Left ventricle myocardium inferior (tissue), 1 donor: ENCODE results near the gene RMND5A. TPM values are rescaled to one million over a fixed set of nuclear protein-coding genes. Genes with fewer than 3 reads are reported as not detected.

Experiments
- DNase-seq: peaks from one replicate; pipeline ENCODE4 v3.0.0-alpha.2; 2020
- H3K27ac ChIP-seq: fragments of 200-600 bp; replicated peaks from 2 replicates; pipeline ENCODE4 v1.8.0; 2021
- H3K27me3 ChIP-seq: fragments of 200-600 bp; 2 replicates; pipeline ENCODE4 v1.8.0; 2021; ENCODE audit warnings: low read depth
- H3K36me3 ChIP-seq: fragments of 200-600 bp; 2 replicates; pipeline ENCODE4 v1.8.0; 2021
- H3K4me1 ChIP-seq: fragments of 200-600 bp; 2 replicates; pipeline ENCODE4 v1.8.0; 2021
- H3K4me3 ChIP-seq: fragments of 200-600 bp; 2 replicates; pipeline ENCODE4 v1.8.0; 2021; ENCODE audit warnings: mild to moderate bottlenecking, moderate library complexity
- H3K9me3 ChIP-seq: fragments of 200-600 bp; replicated peaks from 2 replicates; pipeline ENCODE4 v1.8.0; 2021
- intact Hi-C: fragments of 100-400 bp; cut with micrococcal nuclease; formaldehyde crosslinking; loops from one replicate; pipeline ENCODE4 v1.11.0; 2022
- total RNA-seq: library from RNA; stranded (reverse); fragmentation: NEBNext Ultra II Directional; extraction: Animal tissue kit (Norgen Biotek cat#: 25700); gene quantifications from one replicate; pipeline ENCODE4 v1.2.1, GENCODE V29; 2021
- TF ChIP-seq, protein P1 (sequence below): fragments of 200-600 bp; IDR thresholded peaks from 2 replicates; pipeline ENCODE4 v1.8.0; 2021; ENCODE audit warnings: antibody characterized with exemption, mild to moderate bottlenecking, borderline replicate concordance
- donor health status: DM: no; HTN: yes; CAD: no; lungs with severe emphysema.

Gene RMND5A
- total RNA-seq, 1 donor from 2014 or later = 93.7 TPM

DNA sequence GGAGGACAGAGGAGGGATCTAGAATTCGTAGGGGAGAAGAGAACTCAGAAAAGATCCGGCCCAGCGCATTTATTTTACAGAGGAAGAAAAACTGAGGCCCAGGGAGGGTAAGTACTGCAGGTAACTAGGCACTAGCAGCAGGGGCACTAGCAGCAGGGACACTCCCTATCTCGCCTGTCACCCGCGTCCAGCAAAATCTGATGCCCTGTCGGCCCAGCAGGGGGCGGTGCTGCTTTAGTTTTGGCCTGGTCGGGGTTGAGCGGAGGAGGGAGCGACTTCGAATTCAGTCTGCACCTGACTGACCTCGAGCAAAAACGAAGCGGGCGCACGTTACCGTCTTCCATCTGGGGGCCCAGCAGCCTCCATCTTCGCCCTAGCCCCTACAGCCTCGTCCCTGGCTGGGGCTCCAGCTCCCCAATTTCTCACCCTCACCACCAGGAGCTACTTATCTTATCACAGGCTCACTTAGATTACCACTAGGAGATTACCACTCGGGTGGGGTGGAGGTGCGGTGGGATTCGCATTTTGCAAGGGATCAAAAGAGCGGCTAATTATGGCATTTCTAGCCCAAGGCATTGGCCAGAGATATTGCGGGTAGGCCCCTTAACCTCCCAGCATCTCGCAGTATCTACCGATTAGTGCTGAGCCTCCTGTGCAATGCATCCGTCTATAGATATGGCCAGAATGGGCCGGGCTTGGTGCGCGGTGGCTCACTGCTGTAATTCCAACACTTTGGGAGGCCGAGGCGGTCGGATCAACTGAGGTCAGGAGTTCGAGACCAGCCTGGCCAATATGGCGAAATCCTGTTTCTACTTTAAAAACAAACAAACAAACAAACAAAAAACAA is 88.4 kb downstream of the RMND5A start:
- intact Hi-C loops = no loop called here
- Histone ChIP-seq H3K9me3 (no peaks in the 10 kb centered on the region), H3K27ac (no peak overlapping the region), H3K4me1 (peaks cover 29% of the 10 kb centered on the region), H3K27me3 (peaks cover 59% of the 10 kb centered on the region), H3K4me3 (peak overlapping the region; percentile 69), H3K36me3 (no peaks in the 10 kb centered on the region)
- DNase-seq = peak; percentile 83
- TF ChIP-seq, protein P1, sequence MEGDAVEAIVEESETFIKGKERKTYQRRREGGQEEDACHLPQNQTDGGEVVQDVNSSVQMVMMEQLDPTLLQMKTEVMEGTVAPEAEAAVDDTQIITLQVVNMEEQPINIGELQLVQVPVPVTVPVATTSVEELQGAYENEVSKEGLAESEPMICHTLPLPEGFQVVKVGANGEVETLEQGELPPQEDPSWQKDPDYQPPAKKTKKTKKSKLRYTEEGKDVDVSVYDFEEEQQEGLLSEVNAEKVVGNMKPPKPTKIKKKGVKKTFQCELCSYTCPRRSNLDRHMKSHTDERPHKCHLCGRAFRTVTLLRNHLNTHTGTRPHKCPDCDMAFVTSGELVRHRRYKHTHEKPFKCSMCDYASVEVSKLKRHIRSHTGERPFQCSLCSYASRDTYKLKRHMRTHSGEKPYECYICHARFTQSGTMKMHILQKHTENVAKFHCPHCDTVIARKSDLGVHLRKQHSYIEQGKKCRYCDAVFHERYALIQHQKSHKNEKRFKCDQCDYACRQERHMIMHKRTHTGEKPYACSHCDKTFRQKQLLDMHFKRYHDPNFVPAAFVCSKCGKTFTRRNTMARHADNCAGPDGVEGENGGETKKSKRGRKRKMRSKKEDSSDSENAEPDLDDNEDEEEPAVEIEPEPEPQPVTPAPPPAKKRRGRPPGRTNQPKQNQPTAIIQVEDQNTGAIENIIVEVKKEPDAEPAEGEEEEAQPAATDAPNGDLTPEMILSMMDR = peak; percentile 91

DNA sequence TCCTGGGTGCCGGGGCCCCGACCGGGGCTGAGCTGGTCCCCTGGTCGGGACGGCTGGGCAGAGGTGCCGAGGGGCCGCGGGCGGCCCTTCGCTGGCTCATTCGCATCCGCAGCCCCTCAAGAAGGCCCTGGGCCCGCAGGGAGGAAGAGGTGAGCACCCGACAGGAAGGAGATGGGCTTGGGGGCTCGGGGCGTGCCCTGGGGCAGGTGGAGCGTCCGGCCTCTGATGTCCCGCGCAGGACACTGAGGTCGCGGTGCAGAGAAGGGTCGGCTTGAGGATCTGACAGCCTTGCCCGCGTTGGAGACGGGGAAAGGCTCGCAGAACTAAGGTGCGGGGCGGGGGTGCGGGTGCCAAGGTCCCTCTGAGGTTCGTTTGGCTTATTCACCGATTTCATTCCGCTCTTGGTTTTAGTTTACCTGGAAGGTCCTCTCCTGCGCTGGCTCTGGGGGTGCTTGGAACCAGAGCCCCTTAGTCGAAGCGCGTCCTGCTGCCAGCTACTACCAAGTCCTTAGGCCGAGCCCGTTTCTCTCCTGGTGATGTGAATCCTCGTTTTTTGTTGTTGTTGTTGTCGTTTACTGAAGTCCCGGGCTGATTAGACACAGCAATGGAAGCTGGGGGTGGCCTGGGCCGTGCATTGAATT is 89.5 kb downstream of the RMND5A start:
- intact Hi-C loops = no loop called here
- peaks cover 67% of the 10 kb centered on the region for H3K27me3 ChIP-seq

DNA sequence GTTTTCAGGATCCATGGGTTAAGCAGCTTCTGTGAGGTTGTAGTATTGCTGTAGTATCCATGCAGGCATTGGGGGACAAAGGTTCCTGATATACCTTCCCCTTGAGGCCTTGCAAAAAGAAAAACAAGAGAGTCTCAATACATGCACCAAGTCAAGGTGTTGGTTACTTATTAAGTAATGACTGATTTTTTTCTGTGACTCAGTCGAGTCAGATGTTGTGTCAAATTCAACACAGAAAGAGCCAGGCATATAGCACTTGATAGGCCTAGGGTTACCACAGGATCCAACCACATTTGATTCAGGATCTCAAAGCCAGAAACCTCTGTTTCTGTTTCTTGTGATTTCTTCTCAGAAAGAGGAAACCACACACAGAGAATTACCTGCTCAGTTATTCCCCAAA is 95.5 kb downstream of the RMND5A start:
- no peak for DNase-seq
- TF ChIP-seq, protein P1 = no peak
- H3K27me3 ChIP-seq = peaks cover 65% of the 10 kb centered on the region
- intact Hi-C loops = no loop called here
- no peaks in the 10 kb centered on the region for H3K4me1 ChIP-seq
- no peaks in the 10 kb centered on the region for H3K9me3 ChIP-seq
- H3K27ac ChIP-seq = no peak overlapping the region
- H3K36me3 ChIP-seq = no peaks in the 10 kb centered on the region
- H3K4me3 ChIP-seq = no peak overlapping the region

More for the DNA sequence above, 89.5 kb downstream of the RMND5A start:
- TF ChIP-seq, protein P1 = no peak
- Histone ChIP-seq H3K4me3 (peak overlapping the region; percentile 69), H3K36me3 (no peaks in the 10 kb centered on the region), H3K9me3 (no peaks in the 10 kb centered on the region), H3K4me1 (peaks cover 29% of the 10 kb centered on the region), H3K27ac (no peak overlapping the region)
- DNase-seq = no peak

DNA sequence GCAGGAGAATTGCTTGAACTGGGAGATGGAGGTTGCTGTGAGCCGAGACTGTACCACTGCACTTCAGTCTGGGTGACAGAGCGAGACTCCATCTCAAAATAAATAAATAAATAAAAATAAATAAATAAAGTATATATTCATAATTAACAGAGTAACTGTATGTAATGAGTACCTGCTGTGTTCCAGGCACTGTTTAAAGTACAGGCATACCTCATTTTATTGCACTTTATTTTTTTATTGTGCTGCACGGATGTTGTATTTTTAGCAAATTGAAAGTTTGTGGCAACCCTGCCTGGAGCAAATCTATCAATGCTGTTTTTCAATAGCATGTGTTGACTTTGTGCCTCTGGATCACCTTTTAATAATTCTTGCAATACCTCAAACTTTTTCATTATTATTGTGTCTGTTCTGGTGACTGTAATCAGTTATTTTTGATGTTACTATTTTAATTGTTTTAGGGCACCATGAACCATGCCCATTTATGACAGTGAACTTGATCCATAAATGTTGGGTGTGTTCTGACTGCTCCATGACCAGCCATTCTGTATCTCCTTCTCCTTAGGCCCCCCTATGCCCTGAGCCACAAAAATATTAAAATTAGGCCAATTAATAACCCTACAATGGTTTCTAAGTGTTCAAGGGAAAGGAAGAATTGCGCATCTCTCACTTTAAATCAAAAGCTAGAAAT is 98.2 kb downstream of the RMND5A start:
- Histone ChIP-seq H3K9me3 (peaks cover 16% of the 10 kb centered on the region), H3K36me3 (no peaks in the 10 kb centered on the region), H3K27me3 (peaks cover 52% of the 10 kb centered on the region), H3K4me1 (no peaks in the 10 kb centered on the region), H3K4me3 (no peak overlapping the region), H3K27ac (no peak overlapping the region)
- intact Hi-C loops = no loop called here
- DNase-seq = no peak
- TF ChIP-seq, protein P1 = no peak

DNA sequence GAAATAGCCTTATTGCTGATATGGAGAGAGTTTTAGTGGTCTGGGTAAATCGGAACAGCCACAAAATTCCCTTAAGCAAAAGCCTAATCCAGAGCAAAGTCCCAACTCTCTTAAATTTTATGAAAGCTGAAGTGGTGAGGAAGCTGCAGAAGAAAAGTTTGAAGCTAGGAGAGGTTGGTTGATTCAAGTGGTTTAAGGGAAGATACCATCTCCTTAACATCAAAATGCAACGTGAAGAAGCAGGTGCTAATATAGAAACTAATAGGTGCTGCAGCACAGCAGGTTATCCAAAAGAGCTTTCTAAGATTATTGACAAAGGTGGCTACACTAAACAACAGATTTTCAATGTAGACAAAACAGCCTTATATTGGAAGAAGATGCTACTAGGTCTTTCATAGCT is 98.9 kb downstream of the RMND5A start:
- TF ChIP-seq, protein P1 = no peak
- H3K27me3 ChIP-seq = peaks cover 45% of the 10 kb centered on the region

More for the DNA sequence above, 98.9 kb downstream of the RMND5A start:
- H3K9me3 ChIP-seq = peaks cover 17% of the 10 kb centered on the region
- DNase-seq = no peak
- H3K36me3 ChIP-seq = no peaks in the 10 kb centered on the region
- H3K4me1 ChIP-seq = no peaks in the 10 kb centered on the region
- H3K27ac ChIP-seq = no peak overlapping the region
- intact Hi-C loops = no loop called here
- no peak overlapping the region for H3K4me3 ChIP-seq
